Endothelial cell of umbilical vein (primary cell): ENCODE results near the gene FBXO8. TPM values are rescaled to one million over a fixed set of nuclear protein-coding genes. Genes with fewer than 3 reads are reported as not detected.

ENCODE experiments used
- BruUV-seq: library from RNA; stranded (reverse); fragments of 400-500 nt; replicated peaks from 2 replicates; lab custom pipeline; 2021; lab: Mats Ljungman, UMichigan
- CTCF ChIA-PET: fragments of 300-600, 350-600 bp; sonication (Branson Sonifier 250); formaldehyde crosslinking; loops from one replicate; lab custom pipeline; 2021; ENCODE audit warnings: antibody characterized with exemption, inconsistent platforms; lab: Charles Lee
- POLR2A ChIA-PET: fragments of 300-600, 350-600 bp; sonication (Branson Sonifier 250); formaldehyde crosslinking; loops from one replicate; lab custom pipeline; 2021; ENCODE audit warnings: antibody characterized with exemption, inconsistent platforms; lab: Charles Lee
- DNase-seq: peaks from one replicate; pipeline ENCODE4 v3.0.0-alpha.2; 2011; ENCODE audit warnings: low read depth, low spot score
- FAIRE-seq: peaks from 2 replicates; lab custom pipeline; 2011; peaks lifted over from hg19 to GRCh38; lab: Jason Lieb, UNC
- H2AFZ ChIP-seq: 2 replicates; pipeline ENCODE4 v1.6.0; 2012; ENCODE audit warnings: low read depth, low read length, control low read depth, inconsistent platforms
- H3K27ac ChIP-seq: 2 replicates; pipeline ENCODE4 v1.5.1; 2011; ENCODE audit warnings: low read depth, mild to moderate bottlenecking, control low read depth, low read length, moderate library complexity; ENCODE audit not compliant: insufficient read depth
- H3K27me3 ChIP-seq, 2 experiments: 2 replicates each; pipeline versions ENCODE4 v1.6.0 to v1.6.1; 2011; ENCODE audit warnings: low read length in 2 of 2, mixed read lengths in 1 of 2; ENCODE audit not compliant: control insufficient read depth in 2 of 2, insufficient read depth in 2 of 2
- H3K36me3 ChIP-seq, 2 experiments: 2 replicates in 1 of 2; 3 replicates in 1 of 2; pipeline ENCODE4 v1.5.1; 2011; ENCODE audit warnings: low read length in 2 of 2, mild to moderate bottlenecking in 1 of 2, moderate library complexity in 1 of 2; ENCODE audit not compliant: control insufficient read depth in 2 of 2, insufficient read depth in 2 of 2; ENCODE audit errors: extremely low read depth in 1 of 2
- H3K4me1 ChIP-seq: 3 replicates; pipeline ENCODE4 v1.5.1; 2011; ENCODE audit warnings: mild to moderate bottlenecking, low read length; ENCODE audit not compliant: control insufficient read depth, insufficient read depth; ENCODE audit errors: extremely low read depth
- H3K4me2 ChIP-seq: 2 replicates; pipeline ENCODE4 v1.6.1; 2011; ENCODE audit warnings: low read length, control low read depth, mixed read lengths; ENCODE audit not compliant: insufficient read depth
- H3K4me3 ChIP-seq, 3 experiments: fragments of 200-600 bp in 1 of 3; sonication (generic), shearing (Covaris generic) in 1 of 3; replicated peaks in 1 of 3; 2 replicates each; pipeline ENCODE4 v1.5.1; 2011 to 2016; ENCODE audit warnings: control low read depth in 3 of 3, low read length in 3 of 3, mild to moderate bottlenecking in 2 of 3, inconsistent platforms in 1 of 3, low read depth in 1 of 3, moderate library complexity in 1 of 3; ENCODE audit not compliant: insufficient read depth in 1 of 3
- H3K79me2 ChIP-seq: 2 replicates; pipeline ENCODE4 v1.6.0; 2012; ENCODE audit warnings: low read length, inconsistent platforms; ENCODE audit not compliant: control insufficient read depth, insufficient read depth
- H3K9ac ChIP-seq: replicated peaks from 2 replicates; pipeline ENCODE3; 2011; ENCODE audit warnings: low read length, control low read depth; ENCODE audit not compliant: insufficient read depth; ENCODE audit errors: extremely low read depth
- H3K9me1 ChIP-seq: replicated peaks from 3 replicates; pipeline ENCODE4 v1.6.0; 2011; ENCODE audit warnings: mild to moderate bottlenecking, low read length; ENCODE audit not compliant: control insufficient read depth, insufficient read depth; ENCODE audit errors: extremely low read depth
- H3K9me3 ChIP-seq: replicated peaks from 2 replicates; pipeline ENCODE4 v1.5.1; 2012; ENCODE audit warnings: low read length, inconsistent platforms; ENCODE audit not compliant: control insufficient read depth, insufficient read depth
- H4K20me1 ChIP-seq: replicated peaks from 2 replicates; pipeline ENCODE3; 2011; ENCODE audit warnings: mild to moderate bottlenecking, low read length; ENCODE audit not compliant: control insufficient read depth, insufficient read depth; ENCODE audit errors: extremely low read depth
- CTCF ChIP-seq, 2 donors: IDR thresholded peaks; 1 replicate in 1 of 2; 2 replicates in 1 of 2; pipeline ENCODE4 v1.5.1; 2011; ENCODE audit warnings: low read length in 2 of 2, mild to moderate bottlenecking in 2 of 2, moderate library complexity in 2 of 2, control low read depth in 1 of 2, inconsistent platforms in 1 of 2, low read depth in 1 of 2; ENCODE audit not compliant: insufficient read depth in 1 of 2; ENCODE audit errors: extremely low read depth in 1 of 2
- EZH2 ChIP-seq: IDR thresholded peaks from 2 replicates; pipeline ENCODE4 v1.6.1; 2012; ENCODE audit warnings: borderline replicate concordance, low read depth, mild to moderate bottlenecking, moderate library complexity, low read length, inconsistent platforms; ENCODE audit not compliant: severe bottlenecking
- FOS ChIP-seq: IDR thresholded peaks from 2 replicates; pipeline ENCODE4 v1.6.1; 2011; ENCODE audit warnings: mild to moderate bottlenecking, low read length, moderate library complexity, borderline replicate concordance; ENCODE audit not compliant: insufficient read depth
- GATA2 ChIP-seq: IDR thresholded peaks from 2 replicates; pipeline ENCODE4 v1.7.0; 2011; ENCODE audit warnings: low read depth, mild to moderate bottlenecking, moderate library complexity, mixed read lengths, low read length; ENCODE audit not compliant: insufficient read length, insufficient read depth
- JUN ChIP-seq: IDR thresholded peaks from 2 replicates; pipeline ENCODE4 v1.6.1; 2011; ENCODE audit warnings: borderline replicate concordance, low read depth; ENCODE audit not compliant: insufficient read length, insufficient read depth
- MYC ChIP-seq: IDR thresholded peaks from one replicate; pipeline ENCODE4 v1.6.1; 2011; ENCODE audit warnings: mild to moderate bottlenecking, low read depth, low read length
- POLR2A ChIP-seq: IDR thresholded peaks from 2 replicates; pipeline ENCODE4 v1.6.1; 2012; ENCODE audit warnings: low read depth, mild to moderate bottlenecking, control low read depth, low read length
- POLR2AphosphoS5 ChIP-seq: IDR thresholded peaks from 2 replicates; pipeline ENCODE4 v1.6.1; 2012; ENCODE audit warnings: low read depth, mild to moderate bottlenecking, control low read depth, low read length, moderate library complexity; ENCODE audit not compliant: insufficient read depth
- dilution Hi-C: fragments of 300-500 bp; cut with MboI; formaldehyde crosslinking; loops from one replicate; pipeline ENCODE4 v1.15.0; 2019; ENCODE audit warnings: low sequenced_read_pairs; ENCODE audit not compliant: extremely low pct_ligation_motif_present
- intact Hi-C: fragments of 100-400 bp; cut with micrococcal nuclease; formaldehyde crosslinking; loops from one replicate; pipeline ENCODE4 v1.10.0; 2022
- polyA plus RNA-seq, 4 experiments: library from polyadenylated mRNA; depleted of rRNA in 3 of 4; stranded (reverse) in 3 of 4; unstranded in 1 of 4; fragments of >200 nt; gene quantifications; 2 replicates each; pipeline versions ENCODE4 v1.2.1 to v1.2.3, GENCODE V29; 2011 to 2012; ENCODE audit warnings: missing spikeins in 1 of 4
- total RNA-seq: library from RNA; stranded (reverse); gene quantifications from 2 replicates; pipeline ENCODE4 v1.2.3, GENCODE V29; 2021
- TF ChIP-seq, protein P1 (sequence below): IDR thresholded peaks from 2 replicates; pipeline ENCODE4 v1.6.1; 2011; ENCODE audit not compliant: insufficient read depth, insufficient read length

FBXO8 gene
- total and polyA plus RNA-seq, 2 donors (not counting 3 experiments of a cell fraction or from before 2014, with no cell fraction given): 9.9 to 14.5 TPM

GRCh38 chr4:174190832-174191500 lies 92.5 kb downstream of the FBXO8 start:
- H3K4me3 ChIP-seq: no peak overlapping the region
- BruUV-seq: no TSS peak
- intact Hi-C loops (no loop called here), dilution Hi-C loops (no loop called here)
- CTCF ChIA-PET: interaction anchor here (1.0 to 1.4 kb wide), 2 partner anchors 9 to 12 kb away, joined by 4 to 5 read pairs; no protein-coding TSS in a partner anchor
- no peak for FAIRE-seq
- no peak overlapping the region for H3K27ac ChIP-seq
- no peak overlapping the region for H3K4me2 ChIP-seq
- H3K27me3 ChIP-seq: peaks cover 1 to 4% of the 10 kb centered on the region in 2 experiments
- H3K9ac ChIP-seq: no peak overlapping the region
- H3K4me1 ChIP-seq: no peaks in the 10 kb centered on the region
- H3K9me1 ChIP-seq: no peaks in the 10 kb centered on the region
- H3K36me3 ChIP-seq: no peaks in the 10 kb centered on the region
- no peaks in the 10 kb centered on the region for H4K20me1 ChIP-seq
- no peak for TF ChIP-seq POLR2A
- no peak for TF ChIP-seq MYC
- TF ChIP-seq EZH2: no peak
- no peak for TF ChIP-seq CTCF (IDR thresholded peaks at IDR 0.05; ENCODE audit: extremely low read depth in 1 of 2, insufficient read depth in 1 of 2, low read depth in 1 of 2, low read length in 2 of 2)
- TF ChIP-seq, protein P1, sequence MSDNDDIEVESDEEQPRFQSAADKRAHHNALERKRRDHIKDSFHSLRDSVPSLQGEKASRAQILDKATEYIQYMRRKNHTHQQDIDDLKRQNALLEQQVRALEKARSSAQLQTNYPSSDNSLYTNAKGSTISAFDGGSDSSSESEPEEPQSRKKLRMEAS: no peak
- TF ChIP-seq JUN: no peak
- no peak for TF ChIP-seq FOS
- no peak for TF ChIP-seq POLR2AphosphoS5
- TF ChIP-seq GATA2: no peak
- POLR2A ChIA-PET: no interaction called here
- no peaks in the 10 kb centered on the region for H3K79me2 ChIP-seq
- no peaks in the 10 kb centered on the region for H3K9me3 ChIP-seq
- no peak overlapping the region for H2AFZ ChIP-seq
- DNase-seq: no peak
